ENCODE data around the gene C3AR1. TPM values are rescaled to one million over a fixed set of nuclear protein-coding genes. Genes with fewer than 3 reads are reported as not detected.

C3AR1 gene
- total and polyA plus RNA-seq, 2 experiments from 2014 or later, result 1.2 to 5.9 TPM

- H3K9me2 ChIP-seq (replicated peaks; ENCODE audit: insufficient read depth), result no peaks in the 10 kb centered on the region
- H2AFZ ChIP-seq, result no peak overlapping the region
- H3K4me2 ChIP-seq, result no peak overlapping the region
- WGBS (ENCODE audit: low lambda C conversion rate, missing lambda C conversion rate), result 70% methylated on average over 2 of the region's 2 CpGs
- peak overlapping the region; percentile 28 for H3K27ac ChIP-seq
- no peaks in the 10 kb centered on the region for H3K79me2 ChIP-seq
- H4K20me1 ChIP-seq (ENCODE audit: insufficient read depth, poor library complexity, severe bottlenecking), result no peaks in the 10 kb centered on the region
- no peaks in the 10 kb centered on the region for H3K9me3 ChIP-seq (ENCODE audit: low read depth)
- DNase-seq (ENCODE audit: low spot score), result no peak
- peaks cover 4% of the 10 kb centered on the region for H3K4me1 ChIP-seq (ENCODE audit: insufficient read depth)
- no peaks in the 10 kb centered on the region for H3K36me3 ChIP-seq (replicated peaks; ENCODE audit: insufficient read depth, low read depth)
- H3K4me3 ChIP-seq, result no peak overlapping the region
- no peaks in the 10 kb centered on the region for H3K27me3 ChIP-seq
- TF ChIP-seq CTCF (IDR thresholded peaks at IDR 0.05; ENCODE audit: poor library complexity) (no peak), EZH2phosphoT487 (IDR thresholded peaks at IDR 0.05; ENCODE audit: low read depth, severe bottlenecking, unreplicated experiment) (no peak), EZH2 (IDR thresholded peaks at IDR 0.05; ENCODE audit: borderline replicate concordance) (no peak)
Observed at GRCh38 chr12:8057306-8057705, 8.9 kb downstream of the C3AR1 start.

- WGBS (ENCODE audit: low lambda C conversion rate, missing lambda C conversion rate), result 96% methylated on average over 2 of the region's 2 CpGs
- no peak for DNase-seq (ENCODE audit: low spot score)
- H3K27ac ChIP-seq, result no peak overlapping the region
- peaks cover 4% of the 10 kb centered on the region for H3K4me1 ChIP-seq (ENCODE audit: insufficient read depth)
- no peaks in the 10 kb centered on the region for H3K9me2 ChIP-seq (replicated peaks; ENCODE audit: insufficient read depth)
- no peak overlapping the region for H2AFZ ChIP-seq
- no peaks in the 10 kb centered on the region for H3K9me3 ChIP-seq (ENCODE audit: low read depth)
- no peak overlapping the region for H3K4me2 ChIP-seq
- TF ChIP-seq EZH2 (IDR thresholded peaks at IDR 0.05; ENCODE audit: borderline replicate concordance) (no peak), EZH2phosphoT487 (IDR thresholded peaks at IDR 0.05; ENCODE audit: low read depth, severe bottlenecking, unreplicated experiment) (no peak), CTCF (IDR thresholded peaks at IDR 0.05; ENCODE audit: poor library complexity) (no peak)
- H4K20me1 ChIP-seq (ENCODE audit: insufficient read depth, poor library complexity, severe bottlenecking), result no peaks in the 10 kb centered on the region
- no peaks in the 10 kb centered on the region for H3K79me2 ChIP-seq
- H3K27me3 ChIP-seq, result no peaks in the 10 kb centered on the region
- H3K36me3 ChIP-seq (replicated peaks; ENCODE audit: insufficient read depth, low read depth), result no peaks in the 10 kb centered on the region
- no peak overlapping the region for H3K4me3 ChIP-seq
Observed at GRCh38 chr12:8054816-8055215, 11.3 kb downstream of the C3AR1 start.

- Histone ChIP-seq H3K27ac (no peak overlapping the region), H3K9me3 (ENCODE audit: low read depth) (no peaks in the 10 kb centered on the region), H2AFZ (no peak overlapping the region), H3K79me2 (no peaks in the 10 kb centered on the region), H3K36me3 (replicated peaks; ENCODE audit: insufficient read depth, low read depth) (no peaks in the 10 kb centered on the region), H3K4me1 (ENCODE audit: insufficient read depth) (peaks cover 4% of the 10 kb centered on the region), H4K20me1 (ENCODE audit: insufficient read depth, poor library complexity, severe bottlenecking) (no peaks in the 10 kb centered on the region), H3K9me2 (replicated peaks; ENCODE audit: insufficient read depth) (no peaks in the 10 kb centered on the region), H3K27me3 (no peaks in the 10 kb centered on the region), H3K4me2 (no peak overlapping the region), H3K4me3 (no peak overlapping the region)
- no peak for DNase-seq (ENCODE audit: low spot score)
- WGBS (ENCODE audit: low lambda C conversion rate, missing lambda C conversion rate), result 95% methylated on average over 7 of the region's 7 CpGs
- TF ChIP-seq EZH2 (IDR thresholded peaks at IDR 0.05; ENCODE audit: borderline replicate concordance), result no peak
- TF ChIP-seq CTCF (IDR thresholded peaks at IDR 0.05; ENCODE audit: poor library complexity), result no peak
- TF ChIP-seq EZH2phosphoT487 (IDR thresholded peaks at IDR 0.05; ENCODE audit: low read depth, severe bottlenecking, unreplicated experiment), result no peak
Observed at GRCh38 chr12:8052679-8053078, 13.5 kb downstream of the C3AR1 start.
